Uterus (tissue), 2 donors: Measurements from ENCODE around the gene KRT7.

ENCODE experiments used
- POLR2A ChIP-seq, 2 donors: fragments of 450-650 bp; IDR thresholded peaks; one replicate each; pipeline ENCODE4 v1.6.1; 2016; ENCODE audit warnings: antibody characterized with exemption in 2 of 2, mild to moderate bottlenecking in 1 of 2, moderate library complexity in 1 of 2
- TF ChIP-seq, protein P1 (sequence below), 4 experiments: fragments of 200-600 bp in 2 of 4; fragments of 450-650 bp in 2 of 4; sonication (generic) in 2 of 4; IDR thresholded peaks; one replicate each; pipeline ENCODE4 v1.5.1; 2016 to 2019; ENCODE audit warnings: antibody characterized with exemption in 4 of 4, mild to moderate bottlenecking in 2 of 4, moderate library complexity in 1 of 4

DNA sequence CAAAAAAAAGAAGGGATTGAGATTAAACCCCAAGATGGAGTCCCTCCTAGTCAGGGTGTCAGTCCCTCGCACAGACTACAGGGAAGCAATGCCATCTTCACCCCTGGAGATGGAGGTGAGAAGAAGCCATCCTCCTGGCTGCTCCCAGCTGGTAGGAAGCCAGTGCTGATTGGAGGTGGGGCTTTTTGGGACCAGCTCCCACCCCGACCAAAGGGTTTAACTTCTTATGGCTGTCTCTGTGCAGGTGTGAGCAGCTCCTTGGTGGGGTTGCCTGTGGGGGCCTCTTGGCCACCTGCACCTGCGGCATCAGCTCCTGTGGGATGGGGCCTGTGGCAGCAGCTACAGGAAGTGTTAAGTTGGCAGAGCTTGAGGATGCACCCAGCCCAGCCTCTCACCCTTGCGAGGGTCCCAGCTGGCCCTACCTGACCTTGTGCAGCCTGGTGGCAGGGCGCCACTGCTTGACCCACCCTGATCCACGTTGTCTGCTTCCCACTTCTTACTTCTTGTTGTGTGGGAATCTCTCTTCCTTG is 37.6 kb downstream of the KRT7 start:
- TF ChIP-seq, protein P1, sequence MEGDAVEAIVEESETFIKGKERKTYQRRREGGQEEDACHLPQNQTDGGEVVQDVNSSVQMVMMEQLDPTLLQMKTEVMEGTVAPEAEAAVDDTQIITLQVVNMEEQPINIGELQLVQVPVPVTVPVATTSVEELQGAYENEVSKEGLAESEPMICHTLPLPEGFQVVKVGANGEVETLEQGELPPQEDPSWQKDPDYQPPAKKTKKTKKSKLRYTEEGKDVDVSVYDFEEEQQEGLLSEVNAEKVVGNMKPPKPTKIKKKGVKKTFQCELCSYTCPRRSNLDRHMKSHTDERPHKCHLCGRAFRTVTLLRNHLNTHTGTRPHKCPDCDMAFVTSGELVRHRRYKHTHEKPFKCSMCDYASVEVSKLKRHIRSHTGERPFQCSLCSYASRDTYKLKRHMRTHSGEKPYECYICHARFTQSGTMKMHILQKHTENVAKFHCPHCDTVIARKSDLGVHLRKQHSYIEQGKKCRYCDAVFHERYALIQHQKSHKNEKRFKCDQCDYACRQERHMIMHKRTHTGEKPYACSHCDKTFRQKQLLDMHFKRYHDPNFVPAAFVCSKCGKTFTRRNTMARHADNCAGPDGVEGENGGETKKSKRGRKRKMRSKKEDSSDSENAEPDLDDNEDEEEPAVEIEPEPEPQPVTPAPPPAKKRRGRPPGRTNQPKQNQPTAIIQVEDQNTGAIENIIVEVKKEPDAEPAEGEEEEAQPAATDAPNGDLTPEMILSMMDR (IDR thresholded peaks at IDR 0.05) = no peak
- TF ChIP-seq POLR2A (IDR thresholded peaks at IDR 0.05) = no peak
